ENCODE measurements around the gene FEN1.

FEN1 gene

GRCh38 chr11:61776561-61777075 is 16.1 kb upstream of the FEN1 start:
- no peak overlapping the region for H3K9ac ChIP-seq (ENCODE audit: low read length)
- H3K9me2 ChIP-seq (ENCODE audit: low read depth, low read length): no peaks in the 10 kb centered on the region

GRCh38 chr11:61777234-61778090 is 15.2 kb upstream of the FEN1 start:
- no peaks in the 10 kb centered on the region for H4K20me1 ChIP-seq (ENCODE audit: insufficient read depth, low read length)
- no peaks in the 10 kb centered on the region for H3K9me3 ChIP-seq (ENCODE audit: low read length)
- H3K36me3 ChIP-seq (ENCODE audit: insufficient read depth, low read length): no peaks in the 10 kb centered on the region
- no peaks in the 10 kb centered on the region for H3F3A ChIP-seq (ENCODE audit: insufficient read depth, low read length)
- TF ChIP-seq CTCF (IDR thresholded peaks at IDR 0.05; ENCODE audit: low read length) (no peak), EZH2 (IDR thresholded peaks at IDR 0.05; ENCODE audit: borderline replicate concordance, low read length) (no peak)
- peaks cover 7% of the 10 kb centered on the region for H3K4me1 ChIP-seq (ENCODE audit: insufficient read depth, low read length, severe bottlenecking)
- H3K4me2 ChIP-seq (ENCODE audit: low read length): peak overlapping the region; percentile 38
- H2AFZ ChIP-seq (ENCODE audit: low read length): no peak overlapping the region
- H3K79me2 ChIP-seq (ENCODE audit: insufficient read depth, low read length): no peaks in the 10 kb centered on the region
- peak overlapping the region; percentile 26 for H3K4me3 ChIP-seq (ENCODE audit: low read depth, low read length, poor library complexity, severe bottlenecking)
- H3K27me3 ChIP-seq (ENCODE audit: insufficient read depth, low read length): no peaks in the 10 kb centered on the region; the same call in 1 of the 2 replicates
- no peak overlapping the region for H3K27ac ChIP-seq (ENCODE audit: low read depth, low read length, poor library complexity, severe bottlenecking)
- H3K9me2 ChIP-seq (ENCODE audit: low read depth, low read length): no peaks in the 10 kb centered on the region
- no peak overlapping the region for H3K9ac ChIP-seq (ENCODE audit: low read length)

More at GRCh38 chr11:61776561-61777075, 16.1 kb upstream of the FEN1 start:
- Histone ChIP-seq H3K27me3 (ENCODE audit: insufficient read depth, low read length) (no peaks in the 10 kb centered on the region; the same call in 1 of the 2 replicates), H4K20me1 (ENCODE audit: insufficient read depth, low read length) (no peaks in the 10 kb centered on the region), H3K4me2 (ENCODE audit: low read length) (no peak overlapping the region), H3K79me2 (ENCODE audit: insufficient read depth, low read length) (no peaks in the 10 kb centered on the region), H3K36me3 (ENCODE audit: insufficient read depth, low read length) (no peaks in the 10 kb centered on the region), H3F3A (ENCODE audit: insufficient read depth, low read length) (no peaks in the 10 kb centered on the region), H2AFZ (ENCODE audit: low read length) (no peak overlapping the region), H3K27ac (ENCODE audit: low read depth, low read length, poor library complexity, severe bottlenecking) (no peak overlapping the region), H3K9me3 (ENCODE audit: low read length) (no peaks in the 10 kb centered on the region), H3K4me1 (ENCODE audit: insufficient read depth, low read length, severe bottlenecking) (peaks cover 9% of the 10 kb centered on the region), H3K4me3 (ENCODE audit: low read depth, low read length, poor library complexity, severe bottlenecking) (no peak overlapping the region)
- TF ChIP-seq CTCF (IDR thresholded peaks at IDR 0.05; ENCODE audit: low read length): peak; percentile 79
- TF ChIP-seq EZH2 (IDR thresholded peaks at IDR 0.05; ENCODE audit: borderline replicate concordance, low read length): no peak

GRCh38 chr11:61778357-61778886 is 14.3 kb upstream of the FEN1 start:
- H3K36me3 ChIP-seq (ENCODE audit: insufficient read depth, low read length): no peaks in the 10 kb centered on the region
- H3K9ac ChIP-seq (ENCODE audit: low read length): no peak overlapping the region
- H3K27me3 ChIP-seq (ENCODE audit: insufficient read depth, low read length): no peaks in the 10 kb centered on the region; the same call in 1 of the 2 replicates
- no peak overlapping the region for H3K27ac ChIP-seq (ENCODE audit: low read depth, low read length, poor library complexity, severe bottlenecking)
- no peaks in the 10 kb centered on the region for H3K9me2 ChIP-seq (ENCODE audit: low read depth, low read length)
- TF ChIP-seq CTCF (IDR thresholded peaks at IDR 0.05; ENCODE audit: low read length): no peak
- no peak for TF ChIP-seq EZH2 (IDR thresholded peaks at IDR 0.05; ENCODE audit: borderline replicate concordance, low read length)
- H3F3A ChIP-seq (ENCODE audit: insufficient read depth, low read length): no peaks in the 10 kb centered on the region
- H2AFZ ChIP-seq (ENCODE audit: low read length): no peak overlapping the region
- peaks cover 4% of the 10 kb centered on the region for H3K4me1 ChIP-seq (ENCODE audit: insufficient read depth, low read length, severe bottlenecking)
- H3K9me3 ChIP-seq (ENCODE audit: low read length): no peaks in the 10 kb centered on the region
- H3K4me2 ChIP-seq (ENCODE audit: low read length): no peak overlapping the region
- H4K20me1 ChIP-seq (ENCODE audit: insufficient read depth, low read length): no peaks in the 10 kb centered on the region
- no peaks in the 10 kb centered on the region for H3K79me2 ChIP-seq (ENCODE audit: insufficient read depth, low read length)
- no peak overlapping the region for H3K4me3 ChIP-seq (ENCODE audit: low read depth, low read length, poor library complexity, severe bottlenecking)

Measured in OCI-LY1 (cell line).